ENCODE measurements around the gene CD27.

DNA sequence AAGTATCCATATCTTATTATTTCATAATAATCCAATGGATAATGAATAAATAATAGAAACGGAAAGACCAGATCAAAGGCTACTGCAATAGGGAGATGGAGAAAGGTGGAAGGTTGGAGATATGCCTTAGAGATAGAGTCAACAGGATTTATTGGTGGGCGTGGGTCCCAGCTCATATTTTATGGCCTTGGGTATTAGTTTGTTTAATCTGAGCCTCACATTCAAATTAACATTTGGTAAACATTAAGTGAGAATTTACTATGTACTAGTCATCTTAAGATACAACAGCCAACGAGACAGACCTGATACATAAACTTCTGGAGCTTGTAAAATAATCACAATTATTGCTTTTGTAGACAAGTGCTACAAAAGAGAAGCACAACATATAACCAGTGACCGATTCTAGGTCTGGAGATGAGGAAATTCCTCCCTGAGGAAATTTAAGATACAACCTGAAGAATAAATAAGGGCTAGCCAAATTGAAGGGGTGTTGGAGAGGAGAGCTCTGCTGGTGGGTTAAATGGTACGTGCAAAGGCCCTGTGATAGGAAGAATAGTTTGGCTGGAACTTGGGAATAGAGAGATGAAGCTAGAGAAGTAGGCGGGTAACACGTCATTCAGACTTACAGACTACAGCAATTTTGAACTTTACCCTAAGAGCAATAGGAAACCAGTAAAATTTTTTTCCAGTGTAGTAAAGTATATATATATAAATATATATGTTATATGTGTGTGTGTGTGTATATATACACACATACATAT, 44.7 kb upstream of the CD27 start:
- TF ChIP-seq POLR2A (IDR thresholded peaks at IDR 0.05) (no peak), EP300 (IDR thresholded peaks at IDR 0.05) (no peak)
- TF ChIP-seq, protein P1, sequence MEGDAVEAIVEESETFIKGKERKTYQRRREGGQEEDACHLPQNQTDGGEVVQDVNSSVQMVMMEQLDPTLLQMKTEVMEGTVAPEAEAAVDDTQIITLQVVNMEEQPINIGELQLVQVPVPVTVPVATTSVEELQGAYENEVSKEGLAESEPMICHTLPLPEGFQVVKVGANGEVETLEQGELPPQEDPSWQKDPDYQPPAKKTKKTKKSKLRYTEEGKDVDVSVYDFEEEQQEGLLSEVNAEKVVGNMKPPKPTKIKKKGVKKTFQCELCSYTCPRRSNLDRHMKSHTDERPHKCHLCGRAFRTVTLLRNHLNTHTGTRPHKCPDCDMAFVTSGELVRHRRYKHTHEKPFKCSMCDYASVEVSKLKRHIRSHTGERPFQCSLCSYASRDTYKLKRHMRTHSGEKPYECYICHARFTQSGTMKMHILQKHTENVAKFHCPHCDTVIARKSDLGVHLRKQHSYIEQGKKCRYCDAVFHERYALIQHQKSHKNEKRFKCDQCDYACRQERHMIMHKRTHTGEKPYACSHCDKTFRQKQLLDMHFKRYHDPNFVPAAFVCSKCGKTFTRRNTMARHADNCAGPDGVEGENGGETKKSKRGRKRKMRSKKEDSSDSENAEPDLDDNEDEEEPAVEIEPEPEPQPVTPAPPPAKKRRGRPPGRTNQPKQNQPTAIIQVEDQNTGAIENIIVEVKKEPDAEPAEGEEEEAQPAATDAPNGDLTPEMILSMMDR (IDR thresholded peaks at IDR 0.05), result no peak
